Panc1 (cell line): ENCODE results near the gene DTHD1.

Source experiments
- CTCF ChIP-seq: fragments of 450-650 bp; IDR thresholded peaks from 2 replicates; pipeline ENCODE4 v1.5.1; 2017; ENCODE audit warnings: mild to moderate bottlenecking
- POLR2AphosphoS5 ChIP-seq: IDR thresholded peaks from 2 replicates; pipeline ENCODE4 v1.6.1; 2012; ENCODE audit warnings: mild to moderate bottlenecking, low read depth, low read length, moderate library complexity

GRCh38 chr4:36391411-36391810, 110.0 kb downstream of the DTHD1 start:
- TF ChIP-seq POLR2AphosphoS5, result no peak
- no peak for TF ChIP-seq CTCF
